Activated naive CD8-positive, alpha-beta T cell treated with anti-CD3 and anti-CD28 coated beads for 36 hours (primary cell): ENCODE data around the gene SERPINB7. TPM values are rescaled to one million over a fixed set of nuclear protein-coding genes. Genes with fewer than 3 reads are reported as not detected.

Experiments used
- DNase-seq: peaks from one replicate; pipeline ENCODE4 v3.0.0; 2021
- H3K27ac Mint-ChIP-seq: one replicate; pipeline ENCODE4 v1.8.0; 2022; ENCODE audit warnings: mild to moderate bottlenecking, moderate library complexity, mixed read lengths
- H3K27me3 Mint-ChIP-seq: one replicate; pipeline ENCODE4 v1.8.0; 2022; ENCODE audit warnings: mild to moderate bottlenecking, mixed read lengths
- H3K36me3 Mint-ChIP-seq: one replicate; pipeline ENCODE4 v1.8.0; 2021; ENCODE audit warnings: mild to moderate bottlenecking, mixed read lengths
- H3K4me1 Mint-ChIP-seq: one replicate; pipeline ENCODE4 v1.8.0; 2021; ENCODE audit warnings: mixed read lengths
- H3K4me3 Mint-ChIP-seq: one replicate; pipeline ENCODE4 v1.8.0; 2022; ENCODE audit warnings: mild to moderate bottlenecking, moderate library complexity, mixed read lengths
- H3K9me3 Mint-ChIP-seq: one replicate; pipeline ENCODE4 v1.8.0; 2022; ENCODE audit warnings: mixed read lengths
- total RNA-seq, 2 experiments: library from RNA; stranded (reverse); gene quantifications; one replicate each; pipeline ENCODE4 v1.2.3, GENCODE V29; 2021

Gene SERPINB7
- total RNA-seq, 2 experiments from 2014 or later: not detected

DNA sequence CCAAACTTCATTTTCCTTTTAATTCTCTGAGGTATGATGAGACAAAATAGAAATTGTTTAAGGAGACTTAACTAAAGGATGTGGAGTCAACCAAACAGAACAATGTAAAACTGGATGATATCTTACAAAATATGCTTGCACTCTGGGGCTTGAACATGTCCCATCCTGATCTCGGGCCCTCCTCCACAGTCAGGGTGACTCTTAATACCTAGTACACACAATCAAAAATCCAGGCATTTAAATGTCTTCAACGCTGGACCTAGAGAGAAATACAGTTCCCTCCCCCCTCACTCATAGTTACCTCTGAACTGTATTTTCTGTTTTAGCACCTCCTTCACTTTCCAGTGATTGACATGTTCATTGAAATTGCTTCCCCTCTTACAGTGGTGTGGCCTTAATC is 75.4 kb downstream of the SERPINB7 start:
- DNase-seq: no peak
- Mint-ChIP-seq H3K9me3 (peaks cover 2% of the 10 kb centered on the region), H3K4me1 (no peaks in the 10 kb centered on the region)

More for the DNA sequence above, 75.4 kb downstream of the SERPINB7 start:
- Mint-ChIP-seq H3K27me3 (peaks cover 19% of the 10 kb centered on the region), H3K4me3 (no peak overlapping the region), H3K27ac (no peak overlapping the region), H3K36me3 (no peaks in the 10 kb centered on the region)

Other genes with a start within 250 kb of the SERPINB7 start
- not detected for gene SERPINB12, start 233.0 kb upstream of the SERPINB7 start, total RNA-seq
- gene SERPINB13, start 188.1 kb upstream of the SERPINB7 start, total RNA-seq: not detected
- gene SERPINB4, start 131.2 kb upstream of the SERPINB7 start, total RNA-seq: not detected
- not detected for gene SERPINB3, start 113.5 kb upstream of the SERPINB7 start, total RNA-seq
- not detected for gene SERPINB11, start 72.5 kb upstream of the SERPINB7 start, total RNA-seq
- gene SERPINB2, start 112.3 kb downstream of the SERPINB7 start, total RNA-seq: not detected
- under 1 TPM in 1 of 2 experiments, not detected in 1; 0.14 TPM for gene SERPINB10, start 132.5 kb downstream of the SERPINB7 start, total RNA-seq
- 1 to 10 TPM; 1.8 to 4.4 TPM for gene HMSD, start 173.9 kb downstream of the SERPINB7 start, total RNA-seq
- 10 to 100 TPM; 16.8 to 17.0 TPM for gene SERPINB8, start 194.7 kb downstream of the SERPINB7 start, total RNA-seq